Measurements from ENCODE around the gene PTPRT. TPM values are rescaled to one million over a fixed set of nuclear protein-coding genes. Genes with fewer than 3 reads are reported as not detected.

PTPRT gene
- total RNA-seq, 1 experiment from 2014 or later = not detected

DNA sequence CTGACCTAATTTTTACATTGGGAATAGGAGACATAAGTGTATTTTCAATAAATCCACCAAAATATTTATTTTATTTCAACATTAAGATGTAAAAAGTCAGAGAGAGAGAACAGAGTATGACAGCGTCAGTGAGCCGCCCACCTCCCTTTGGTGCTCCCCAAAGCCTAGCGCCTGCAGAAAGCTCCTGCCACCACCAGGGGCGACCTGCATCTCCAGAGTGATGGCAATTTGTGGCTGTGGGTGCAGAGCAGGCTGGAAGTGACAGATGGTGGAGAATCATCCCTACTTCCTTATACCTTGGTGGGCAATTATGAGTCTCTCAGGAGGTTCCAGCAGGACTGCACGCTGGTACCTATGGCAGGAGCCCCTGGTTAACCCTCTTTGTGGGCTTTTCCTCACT lies 87.3 kb downstream of the PTPRT start:
- intact Hi-C loops (cut with micrococcal nuclease; ENCODE audit: unreplicated experiment) = no loop called here
- TF ChIP-seq, protein P1, sequence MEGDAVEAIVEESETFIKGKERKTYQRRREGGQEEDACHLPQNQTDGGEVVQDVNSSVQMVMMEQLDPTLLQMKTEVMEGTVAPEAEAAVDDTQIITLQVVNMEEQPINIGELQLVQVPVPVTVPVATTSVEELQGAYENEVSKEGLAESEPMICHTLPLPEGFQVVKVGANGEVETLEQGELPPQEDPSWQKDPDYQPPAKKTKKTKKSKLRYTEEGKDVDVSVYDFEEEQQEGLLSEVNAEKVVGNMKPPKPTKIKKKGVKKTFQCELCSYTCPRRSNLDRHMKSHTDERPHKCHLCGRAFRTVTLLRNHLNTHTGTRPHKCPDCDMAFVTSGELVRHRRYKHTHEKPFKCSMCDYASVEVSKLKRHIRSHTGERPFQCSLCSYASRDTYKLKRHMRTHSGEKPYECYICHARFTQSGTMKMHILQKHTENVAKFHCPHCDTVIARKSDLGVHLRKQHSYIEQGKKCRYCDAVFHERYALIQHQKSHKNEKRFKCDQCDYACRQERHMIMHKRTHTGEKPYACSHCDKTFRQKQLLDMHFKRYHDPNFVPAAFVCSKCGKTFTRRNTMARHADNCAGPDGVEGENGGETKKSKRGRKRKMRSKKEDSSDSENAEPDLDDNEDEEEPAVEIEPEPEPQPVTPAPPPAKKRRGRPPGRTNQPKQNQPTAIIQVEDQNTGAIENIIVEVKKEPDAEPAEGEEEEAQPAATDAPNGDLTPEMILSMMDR (IDR thresholded peaks at IDR 0.05; ENCODE audit: unreplicated experiment) = no peak
- CTCF ChIA-PET = interaction anchor here (1.3 kb wide), 1 partner anchor 9 kb away, joined by 3 read pairs; no protein-coding TSS in a partner anchor
- Mint-ChIP-seq H3K9me3 (ENCODE audit: low read depth, unreplicated experiment) (no peaks in the 10 kb centered on the region), H3K4me1 (ENCODE audit: low read depth, unreplicated experiment) (no peaks in the 10 kb centered on the region), H3K36me3 (ENCODE audit: insufficient read depth, unreplicated experiment) (no peaks in the 10 kb centered on the region), H3K27ac (ENCODE audit: unreplicated experiment) (no peak overlapping the region), H3K27me3 (ENCODE audit: unreplicated experiment) (peaks cover 16% of the 10 kb centered on the region), H3K4me3 (ENCODE audit: low read depth, unreplicated experiment) (no peak overlapping the region)
- no TSS peak for BruUV-seq (replicated peaks)
- peak; percentile 28 for DNase-seq

DNA sequence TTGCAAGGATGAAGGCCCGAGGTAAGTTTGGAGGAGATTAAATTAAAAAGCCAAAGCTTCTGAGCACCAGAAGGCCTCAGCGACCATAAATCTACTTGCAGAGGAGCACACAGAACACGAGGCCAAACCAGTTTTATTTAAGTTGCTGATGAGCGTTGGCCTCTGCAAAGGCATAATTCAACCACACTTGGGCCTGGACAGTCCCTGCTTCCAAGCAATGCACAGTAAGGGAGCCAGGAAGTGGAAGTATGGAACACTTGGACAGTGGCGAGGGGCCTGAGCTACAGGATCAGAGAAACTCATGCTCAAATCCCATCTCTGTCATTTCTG lies 92.8 kb downstream of the PTPRT start:
- intact Hi-C loops (cut with micrococcal nuclease; ENCODE audit: unreplicated experiment) = no loop called here
- CTCF ChIA-PET = interaction anchor here (0.6 kb wide), 1 partner anchor 375 kb away, joined by 3 read pairs; no protein-coding TSS in a partner anchor
- Mint-ChIP-seq H3K36me3 (ENCODE audit: insufficient read depth, unreplicated experiment) (no peaks in the 10 kb centered on the region), H3K9me3 (ENCODE audit: low read depth, unreplicated experiment) (no peaks in the 10 kb centered on the region), H3K27me3 (ENCODE audit: unreplicated experiment) (peaks cover 59% of the 10 kb centered on the region), H3K4me3 (ENCODE audit: low read depth, unreplicated experiment) (no peak overlapping the region), H3K4me1 (ENCODE audit: low read depth, unreplicated experiment) (no peaks in the 10 kb centered on the region), H3K27ac (ENCODE audit: unreplicated experiment) (no peak overlapping the region)
- TF ChIP-seq, protein P1 (IDR thresholded peaks at IDR 0.05; ENCODE audit: unreplicated experiment) = no peak
- DNase-seq = no peak
- BruUV-seq (replicated peaks) = no TSS peak

DNA sequence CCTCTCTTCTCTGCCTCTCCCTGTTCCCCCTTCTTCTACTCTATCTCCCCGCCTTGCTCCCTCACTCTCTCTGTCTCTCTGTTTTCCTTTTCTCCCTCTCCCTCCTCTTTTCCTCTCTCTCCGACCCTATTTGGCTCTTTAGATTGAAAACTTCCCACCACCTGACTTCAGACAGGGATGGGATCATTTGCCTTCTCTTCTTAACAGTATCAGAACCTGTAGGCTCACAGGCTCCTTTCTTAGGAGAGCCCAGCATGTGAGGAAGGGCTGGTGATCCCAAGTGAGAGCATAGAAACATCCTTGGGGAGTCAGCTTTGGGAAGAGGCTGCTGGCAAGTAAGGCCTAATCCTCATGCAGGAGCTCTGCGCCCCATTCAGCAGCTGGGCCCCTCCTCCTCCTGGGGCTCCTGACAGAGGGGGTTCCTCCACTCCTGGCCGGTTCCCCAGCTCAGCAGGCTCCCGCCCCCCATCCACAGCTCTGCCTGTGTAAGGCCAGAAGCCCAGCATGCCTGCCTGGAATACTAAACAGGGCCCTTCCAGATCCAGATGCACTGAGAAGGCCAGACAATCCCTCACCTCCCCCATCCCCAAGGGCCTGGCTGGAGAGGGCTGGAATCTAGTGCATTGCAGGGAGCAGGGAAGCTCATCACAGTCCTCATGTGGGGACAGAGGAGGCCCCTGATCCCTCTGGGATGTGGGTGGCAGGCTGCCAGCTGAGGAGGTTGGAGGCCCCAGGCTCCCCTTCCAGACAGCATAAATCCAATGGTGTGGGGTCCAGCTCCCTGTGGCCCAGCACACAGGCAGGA lies 93.4 kb downstream of the PTPRT start:
- no peak overlapping the region for H3K27ac Mint-ChIP-seq (ENCODE audit: unreplicated experiment)
- peaks cover 65% of the 10 kb centered on the region for H3K27me3 Mint-ChIP-seq (ENCODE audit: unreplicated experiment)
- TF ChIP-seq, protein P1 (IDR thresholded peaks at IDR 0.05; ENCODE audit: unreplicated experiment) = no peak
- BruUV-seq (replicated peaks) = no TSS peak
- CTCF ChIA-PET = no interaction called here
- no peak for DNase-seq
- no peaks in the 10 kb centered on the region for H3K4me1 Mint-ChIP-seq (ENCODE audit: low read depth, unreplicated experiment)
- no peaks in the 10 kb centered on the region for H3K36me3 Mint-ChIP-seq (ENCODE audit: insufficient read depth, unreplicated experiment)
- intact Hi-C loops (cut with micrococcal nuclease; ENCODE audit: unreplicated experiment) = no loop called here
- H3K4me3 Mint-ChIP-seq (ENCODE audit: low read depth, unreplicated experiment) = no peak overlapping the region
- H3K9me3 Mint-ChIP-seq (ENCODE audit: low read depth, unreplicated experiment) = no peaks in the 10 kb centered on the region

DNA sequence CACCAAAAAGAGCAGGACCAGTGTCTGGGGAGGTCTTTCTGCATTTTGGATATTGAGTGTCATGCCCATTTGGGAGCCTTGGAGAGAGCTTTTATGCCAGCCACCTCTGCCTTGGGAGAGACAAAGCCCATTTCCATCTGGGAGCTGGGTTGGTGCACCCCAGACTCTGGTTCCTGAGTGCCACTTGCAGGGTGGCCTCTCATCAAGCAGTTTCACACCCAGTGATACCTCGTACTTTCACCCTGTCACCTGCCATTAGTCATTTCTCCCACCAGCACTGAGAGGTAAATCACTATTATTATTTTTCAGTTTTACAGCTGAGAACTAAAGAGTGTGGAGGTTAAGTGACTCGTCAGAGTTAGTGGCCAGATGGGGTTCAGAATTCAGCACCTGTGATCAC lies 94.7 kb downstream of the PTPRT start:
- H3K36me3 Mint-ChIP-seq (ENCODE audit: insufficient read depth, unreplicated experiment) = no peaks in the 10 kb centered on the region
- intact Hi-C loops (cut with micrococcal nuclease; ENCODE audit: unreplicated experiment) = no loop called here
- no peaks in the 10 kb centered on the region for H3K4me1 Mint-ChIP-seq (ENCODE audit: low read depth, unreplicated experiment)
- H3K4me3 Mint-ChIP-seq (ENCODE audit: low read depth, unreplicated experiment) = no peak overlapping the region
- no peaks in the 10 kb centered on the region for H3K9me3 Mint-ChIP-seq (ENCODE audit: low read depth, unreplicated experiment)
- peaks cover 69% of the 10 kb centered on the region for H3K27me3 Mint-ChIP-seq (ENCODE audit: unreplicated experiment)
- no TSS peak for BruUV-seq (replicated peaks)
- DNase-seq = no peak
- CTCF ChIA-PET = no interaction called here
- no peak overlapping the region for H3K27ac Mint-ChIP-seq (ENCODE audit: unreplicated experiment)
- TF ChIP-seq, protein P1 (IDR thresholded peaks at IDR 0.05; ENCODE audit: unreplicated experiment) = no peak
